Dermis microvascular lymphatic vessel endothelial cell (primary cell): ENCODE results near the gene POLR2E. TPM values are rescaled to one million over a fixed set of nuclear protein-coding genes. Genes with fewer than 3 reads are reported as not detected.
"Not testable (repeated sequence)": the region's sequence is repeated elsewhere in the genome, so short reads cannot be mapped to it uniquely, and the experiment has no call there.

Source experiments
- DNase-seq, 2 donors: peaks; one replicate each; pipeline versions ENCODE4 v3.0.0 to v3.0.0-alpha.2; 2010; ENCODE audit warnings: low read depth in 2 of 2
- total RNA-seq: library from RNA; depleted of rRNA; stranded (reverse); fragments of >200 nt; gene quantifications from 2 replicates; pipeline ENCODE4 v1.2.1, GENCODE V29; 2014

POLR2E gene
- total RNA-seq, 1 donor from 2014 or later, result 87.6 TPM

GRCh38 chr19:1126984-1127760, 32.0 kb upstream of the POLR2E start:
- no peak for DNase-seq

GRCh38 chr19:1125601-1126467, 30.7 kb upstream of the POLR2E start:
- peak in 1 of 2 donors; percentile 87 for DNase-seq

GRCh38 chr19:1123885-1124677, 28.9 kb upstream of the POLR2E start:
- DNase-seq, result no peak

- no peak for DNase-seq
These were observed 28.2 kb upstream of the POLR2E start for GRCh38 chr19:1123381-1123780.

- peak; percentile 43 to 84 for DNase-seq
These were observed 27.8 kb upstream of the POLR2E start for GRCh38 chr19:1122972-1123363.

- no peak for DNase-seq
These were observed 27.1 kb upstream of the POLR2E start for GRCh38 chr19:1122021-1122971.

GRCh38 chr19:1121395-1121794, 26.2 kb upstream of the POLR2E start:
- no peak for DNase-seq

- no peak for DNase-seq
These were observed 24.5 kb upstream of the POLR2E start for GRCh38 chr19:1119475-1120217.

GRCh38 chr19:1118999-1119398, 23.8 kb upstream of the POLR2E start:
- no peak for DNase-seq

- no peak for DNase-seq
These were observed 22.5 kb upstream of the POLR2E start for GRCh38 chr19:1117654-1118053.

- DNase-seq, result no peak
These were observed 21.8 kb upstream of the POLR2E start for GRCh38 chr19:1116726-1117581.

- no peak for DNase-seq
These were observed 20.7 kb upstream of the POLR2E start for GRCh38 chr19:1115646-1116420.

- DNase-seq, result not testable (repeated sequence)
These were observed 19.6 kb upstream of the POLR2E start for GRCh38 chr19:1114728-1115127.

- no peak for DNase-seq
These were observed 18.9 kb upstream of the POLR2E start for GRCh38 chr19:1113986-1114483.

GRCh38 chr19:1113030-1113985, 18.1 kb upstream of the POLR2E start:
- DNase-seq, result peak; percentile 88 to 97

GRCh38 chr19:1112268-1113029, 17.3 kb upstream of the POLR2E start:
- DNase-seq, result no peak
